ENCODE data around the gene CLEC2L. TPM values are rescaled to one million over a fixed set of nuclear protein-coding genes. Genes with fewer than 3 reads are reported as not detected.

CLEC2L gene
- total and polyA plus RNA-seq, 2 donors (not counting 1 experiment from before 2014, with no cell fraction given) = not detected

DNA sequence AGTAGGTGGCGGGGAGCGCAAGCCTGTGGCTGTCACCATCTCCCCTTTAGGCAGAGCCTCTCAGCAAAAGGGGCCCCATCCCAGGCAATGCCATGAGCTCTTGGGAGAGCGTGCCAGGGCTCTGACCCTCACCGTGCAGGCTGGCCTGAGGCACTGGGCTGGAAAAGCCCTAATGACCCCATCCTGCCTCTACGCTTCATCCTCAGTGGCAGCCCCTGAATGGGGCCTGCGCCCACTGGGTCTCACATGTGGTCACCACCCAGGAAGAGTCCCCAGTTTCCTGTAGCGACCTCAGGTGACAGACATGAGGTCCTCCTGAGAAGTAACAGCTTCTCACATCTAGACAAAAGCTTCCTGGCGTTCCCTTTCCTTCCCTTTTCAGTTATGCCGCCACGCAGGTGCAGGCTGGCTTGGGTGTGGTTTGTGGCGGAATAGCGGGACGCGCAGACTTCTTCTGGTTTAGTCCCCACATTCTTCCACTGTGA, 59.2 kb downstream of the CLEC2L start:
- Histone ChIP-seq H3K4me3 (replicated peaks in 1 of 4; ENCODE audit: control extremely low read depth in 1 of 4, insufficient read depth in 1 of 4, low read depth in 3 of 4, low read length in 4 of 4) (no peak overlapping the region), H3K27me3 (ENCODE audit: control insufficient read depth, insufficient read depth, low read length) (no peaks in the 10 kb centered on the region), H3K79me2 (ENCODE audit: control insufficient read depth, insufficient read depth, low read length) (no peaks in the 10 kb centered on the region), H3K4me2 (ENCODE audit: extremely low read depth, insufficient read depth, low read length) (no peak overlapping the region), H3K9me3 (ENCODE audit: control insufficient read depth, insufficient read depth, low read depth, low read length) (no peaks in the 10 kb centered on the region), H3K9ac (ENCODE audit: insufficient read depth, low read length) (no peak overlapping the region), H3K27ac (ENCODE audit: insufficient read depth, low read length) (no peak overlapping the region), H4K20me1 (ENCODE audit: control insufficient read depth, extremely low read depth, insufficient read depth, low read length) (no peaks in the 10 kb centered on the region), H3K4me1 (ENCODE audit: control insufficient read depth, extremely low read depth, insufficient read depth, low read length) (no peaks in the 10 kb centered on the region), H2AFZ (ENCODE audit: low read length) (no peak overlapping the region), H3K36me3 (ENCODE audit: control insufficient read depth, insufficient read depth, low read length) (peaks cover 21% of the 10 kb centered on the region)
- no peak for DNase-seq (ENCODE audit: low read depth in 2 of 2)
- no peak for TF ChIP-seq EZH2 (IDR thresholded peaks at IDR 0.05; ENCODE audit: low read length, missing control alignments)
- TF ChIP-seq, protein P1, sequence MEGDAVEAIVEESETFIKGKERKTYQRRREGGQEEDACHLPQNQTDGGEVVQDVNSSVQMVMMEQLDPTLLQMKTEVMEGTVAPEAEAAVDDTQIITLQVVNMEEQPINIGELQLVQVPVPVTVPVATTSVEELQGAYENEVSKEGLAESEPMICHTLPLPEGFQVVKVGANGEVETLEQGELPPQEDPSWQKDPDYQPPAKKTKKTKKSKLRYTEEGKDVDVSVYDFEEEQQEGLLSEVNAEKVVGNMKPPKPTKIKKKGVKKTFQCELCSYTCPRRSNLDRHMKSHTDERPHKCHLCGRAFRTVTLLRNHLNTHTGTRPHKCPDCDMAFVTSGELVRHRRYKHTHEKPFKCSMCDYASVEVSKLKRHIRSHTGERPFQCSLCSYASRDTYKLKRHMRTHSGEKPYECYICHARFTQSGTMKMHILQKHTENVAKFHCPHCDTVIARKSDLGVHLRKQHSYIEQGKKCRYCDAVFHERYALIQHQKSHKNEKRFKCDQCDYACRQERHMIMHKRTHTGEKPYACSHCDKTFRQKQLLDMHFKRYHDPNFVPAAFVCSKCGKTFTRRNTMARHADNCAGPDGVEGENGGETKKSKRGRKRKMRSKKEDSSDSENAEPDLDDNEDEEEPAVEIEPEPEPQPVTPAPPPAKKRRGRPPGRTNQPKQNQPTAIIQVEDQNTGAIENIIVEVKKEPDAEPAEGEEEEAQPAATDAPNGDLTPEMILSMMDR (conservative IDR thresholded peaks at IDR 0.05 in 1 of 2, IDR thresholded peaks at IDR 0.05 in 1 of 2; ENCODE audit: low read depth in 1 of 2, low read length in 2 of 2) = no peak

- Histone ChIP-seq H3K79me2 (ENCODE audit: control insufficient read depth, insufficient read depth, low read length) (no peaks in the 10 kb centered on the region), H3K9ac (ENCODE audit: insufficient read depth, low read length) (no peak overlapping the region), H3K4me2 (ENCODE audit: extremely low read depth, insufficient read depth, low read length) (no peak overlapping the region), H3K9me3 (ENCODE audit: control insufficient read depth, insufficient read depth, low read depth, low read length) (no peaks in the 10 kb centered on the region), H3K27ac (ENCODE audit: insufficient read depth, low read length) (no peak overlapping the region), H3K36me3 (ENCODE audit: control insufficient read depth, insufficient read depth, low read length) (peaks cover 21% of the 10 kb centered on the region), H4K20me1 (ENCODE audit: control insufficient read depth, extremely low read depth, insufficient read depth, low read length) (no peaks in the 10 kb centered on the region), H2AFZ (ENCODE audit: low read length) (no peak overlapping the region), H3K4me1 (ENCODE audit: control insufficient read depth, extremely low read depth, insufficient read depth, low read length) (peaks cover 4% of the 10 kb centered on the region), H3K27me3 (ENCODE audit: control insufficient read depth, insufficient read depth, low read length) (no peaks in the 10 kb centered on the region), H3K4me3 (replicated peaks in 1 of 4; ENCODE audit: control extremely low read depth in 1 of 4, insufficient read depth in 1 of 4, low read depth in 3 of 4, low read length in 4 of 4) (no peak overlapping the region)
- TF ChIP-seq, protein P1 (conservative IDR thresholded peaks at IDR 0.05 in 1 of 2, IDR thresholded peaks at IDR 0.05 in 1 of 2; ENCODE audit: low read depth in 1 of 2, low read length in 2 of 2) = no peak
- TF ChIP-seq EZH2 (IDR thresholded peaks at IDR 0.05; ENCODE audit: low read length, missing control alignments) = no peak
- no peak for DNase-seq (ENCODE audit: low read depth in 2 of 2)
Observed at GRCh38 chr7:139583826-139584553, 60.5 kb downstream of the CLEC2L start.

- H3K9ac ChIP-seq (ENCODE audit: insufficient read depth, low read length) = no peak overlapping the region
- DNase-seq (ENCODE audit: low read depth in 2 of 2) = no peak
- H3K27me3 ChIP-seq (ENCODE audit: control insufficient read depth, insufficient read depth, low read length) = no peaks in the 10 kb centered on the region
- no peaks in the 10 kb centered on the region for H3K79me2 ChIP-seq (ENCODE audit: control insufficient read depth, insufficient read depth, low read length)
- H2AFZ ChIP-seq (ENCODE audit: low read length) = no peak overlapping the region
- peaks cover 21% of the 10 kb centered on the region for H3K36me3 ChIP-seq (ENCODE audit: control insufficient read depth, insufficient read depth, low read length)
- H3K4me2 ChIP-seq (ENCODE audit: extremely low read depth, insufficient read depth, low read length) = no peak overlapping the region
- TF ChIP-seq EZH2 (IDR thresholded peaks at IDR 0.05; ENCODE audit: low read length, missing control alignments) = no peak
- TF ChIP-seq, protein P1 (conservative IDR thresholded peaks at IDR 0.05 in 1 of 2, IDR thresholded peaks at IDR 0.05 in 1 of 2; ENCODE audit: low read depth in 1 of 2, low read length in 2 of 2) = no peak
- no peak overlapping the region for H3K27ac ChIP-seq (ENCODE audit: insufficient read depth, low read length)
- H4K20me1 ChIP-seq (ENCODE audit: control insufficient read depth, extremely low read depth, insufficient read depth, low read length) = no peaks in the 10 kb centered on the region
- H3K4me1 ChIP-seq (ENCODE audit: control insufficient read depth, extremely low read depth, insufficient read depth, low read length) = peaks cover 4% of the 10 kb centered on the region
- no peaks in the 10 kb centered on the region for H3K9me3 ChIP-seq (ENCODE audit: control insufficient read depth, insufficient read depth, low read depth, low read length)
- H3K4me3 ChIP-seq (replicated peaks in 1 of 4; ENCODE audit: control extremely low read depth in 1 of 4, insufficient read depth in 1 of 4, low read depth in 3 of 4, low read length in 4 of 4) = no peak overlapping the region
Observed at GRCh38 chr7:139585042-139585441, 61.6 kb downstream of the CLEC2L start.
